Astrocyte (in vitro differentiated cells and primary cell): Measurements from ENCODE around the gene SEMA6D. TPM values are rescaled to one million over a fixed set of nuclear protein-coding genes. Genes with fewer than 3 reads are reported as not detected.

Source experiments
- DNase-seq: peaks from one replicate; pipeline ENCODE4 v3.0.0-alpha.2; 2010; ENCODE audit warnings: low read depth
- FAIRE-seq: peaks from 2 replicates; lab custom pipeline; 2011; peaks lifted over from hg19 to GRCh38; lab: Jason Lieb, UNC
- H2AFZ ChIP-seq: 2 replicates; pipeline ENCODE4 v1.6.0; 2012; ENCODE audit warnings: low read depth, low read length, inconsistent platforms
- H3K27ac ChIP-seq: 2 replicates; pipeline ENCODE4 v1.5.1; 2011; ENCODE audit warnings: low read depth, low read length, inconsistent platforms
- H3K27me3 ChIP-seq: 2 replicates; pipeline ENCODE4 v1.6.0; 2011; ENCODE audit warnings: low read length, inconsistent platforms; ENCODE audit not compliant: insufficient read depth
- H3K36me3 ChIP-seq: 2 replicates; pipeline ENCODE4 v1.5.1; 2011; ENCODE audit warnings: low read length, inconsistent platforms; ENCODE audit not compliant: insufficient read depth
- H3K4me1 ChIP-seq: 2 replicates; pipeline ENCODE4 v1.5.1; 2011; ENCODE audit warnings: low read length, inconsistent platforms; ENCODE audit not compliant: insufficient read depth
- H3K4me2 ChIP-seq: 2 replicates; pipeline ENCODE4 v1.6.0; 2012; ENCODE audit warnings: low read length, inconsistent platforms
- H3K4me3 ChIP-seq: 2 replicates; pipeline ENCODE4 v1.5.1; 2011; ENCODE audit warnings: low read depth, mild to moderate bottlenecking, low read length, inconsistent platforms; ENCODE audit not compliant: insufficient read depth
- H3K79me2 ChIP-seq: 2 replicates; pipeline ENCODE4 v1.6.0; 2012; ENCODE audit warnings: mild to moderate bottlenecking, low read length, inconsistent platforms; ENCODE audit not compliant: insufficient read depth
- H3K9ac ChIP-seq: 2 replicates; pipeline ENCODE4 v1.6.0; 2012; ENCODE audit warnings: mild to moderate bottlenecking, low read length, inconsistent platforms
- H3K9me3 ChIP-seq: 2 replicates; pipeline ENCODE4 v1.5.1; 2012; ENCODE audit warnings: low read depth, mild to moderate bottlenecking, low read length, inconsistent platforms; ENCODE audit not compliant: insufficient read depth
- H4K20me1 ChIP-seq: 2 replicates; pipeline ENCODE4 v1.6.0; 2012; ENCODE audit warnings: low read length, inconsistent platforms; ENCODE audit not compliant: insufficient read depth
- H3K27ac Mint-ChIP-seq: one replicate; pipeline ENCODE4 v1.8.0; 2021; ENCODE audit warnings: mild to moderate bottlenecking, mixed read lengths; ENCODE audit not compliant: unreplicated experiment
- H3K27me3 Mint-ChIP-seq: one replicate; pipeline ENCODE4 v1.8.0; 2021; ENCODE audit warnings: low read depth, mixed read lengths; ENCODE audit not compliant: unreplicated experiment
- H3K36me3 Mint-ChIP-seq: one replicate; pipeline ENCODE4 v1.8.0; 2021; ENCODE audit warnings: low read depth, mixed read lengths; ENCODE audit not compliant: unreplicated experiment
- H3K4me1 Mint-ChIP-seq: one replicate; pipeline ENCODE4 v1.8.0; 2021; ENCODE audit warnings: low read depth, mixed read lengths; ENCODE audit not compliant: unreplicated experiment
- H3K4me3 Mint-ChIP-seq: one replicate; pipeline ENCODE4 v1.8.0; 2021; ENCODE audit warnings: mild to moderate bottlenecking, moderate library complexity, mixed read lengths; ENCODE audit not compliant: unreplicated experiment
- H3K9me3 Mint-ChIP-seq: one replicate; pipeline ENCODE4 v1.8.0; 2021; ENCODE audit warnings: mild to moderate bottlenecking, mixed read lengths; ENCODE audit not compliant: unreplicated experiment
- CTCF ChIP-seq: IDR thresholded peaks from 2 replicates; pipeline ENCODE4 v1.5.1; 2011; ENCODE audit warnings: low read depth, mild to moderate bottlenecking, inconsistent platforms, low read length, moderate library complexity; ENCODE audit not compliant: insufficient read depth
- EZH2 ChIP-seq: IDR thresholded peaks from 2 replicates; pipeline ENCODE4 v1.6.1; 2012; ENCODE audit warnings: mild to moderate bottlenecking, low read length, inconsistent platforms; ENCODE audit not compliant: insufficient read depth
- total RNA-seq: library from RNA; stranded (reverse); gene quantifications from 2 replicates; pipeline ENCODE4 v1.2.1, GENCODE V29; 2021

SEMA6D gene
- total RNA-seq, 1 donor from 2014 or later, result 1.5 TPM

GRCh38 chr15:47718497-47719437, 1.5 kb downstream of the SEMA6D start:
- Histone ChIP-seq H3K79me2 (no peaks in the 10 kb centered on the region), H4K20me1 (no peaks in the 10 kb centered on the region), H3K36me3 (no peaks in the 10 kb centered on the region), H3K9me3 (no peaks in the 10 kb centered on the region), H3K4me1 (no peaks in the 10 kb centered on the region), H2AFZ (peak overlapping the region; percentile 90), H3K4me3 (peak overlapping the region; percentile 72), H3K9ac (peak overlapping the region; percentile 75), H3K4me2 (peak overlapping the region; percentile 96), H3K27ac (no peak overlapping the region), H3K27me3 (peaks cover 2% of the 10 kb centered on the region)
- Mint-ChIP-seq H3K4me3 (peak overlapping the region; percentile 88), H3K27ac (no peak overlapping the region), H3K4me1 (no peaks in the 10 kb centered on the region), H3K27me3 (peaks cover 50% of the 10 kb centered on the region), H3K9me3 (no peaks in the 10 kb centered on the region), H3K36me3 (no peaks in the 10 kb centered on the region)
- FAIRE-seq, result no peak
- no peak for DNase-seq
- no peak for TF ChIP-seq EZH2
- TF ChIP-seq CTCF, result no peak

GRCh38 chr15:47719730-47720129, 2.4 kb downstream of the SEMA6D start:
- Histone ChIP-seq H3K9ac (peak overlapping the region; percentile 36), H4K20me1 (no peaks in the 10 kb centered on the region), H3K27me3 (peaks cover 2% of the 10 kb centered on the region), H3K79me2 (no peaks in the 10 kb centered on the region), H3K9me3 (no peaks in the 10 kb centered on the region), H3K27ac (no peak overlapping the region), H3K4me2 (peak overlapping the region; percentile 96), H3K4me1 (no peaks in the 10 kb centered on the region), H3K36me3 (no peaks in the 10 kb centered on the region), H2AFZ (no peak overlapping the region), H3K4me3 (no peak overlapping the region)
- no peaks in the 10 kb centered on the region for H3K4me1 Mint-ChIP-seq
- FAIRE-seq (no peak), DNase-seq (no peak)
- no peaks in the 10 kb centered on the region for H3K9me3 Mint-ChIP-seq
- no peak overlapping the region for H3K27ac Mint-ChIP-seq
- H3K36me3 Mint-ChIP-seq, result no peaks in the 10 kb centered on the region
- H3K27me3 Mint-ChIP-seq, result peaks cover 50% of the 10 kb centered on the region
- TF ChIP-seq CTCF, result no peak
- TF ChIP-seq EZH2, result no peak
- H3K4me3 Mint-ChIP-seq, result no peak overlapping the region

- Histone ChIP-seq H3K27me3 (peaks cover 2% of the 10 kb centered on the region), H3K36me3 (no peaks in the 10 kb centered on the region), H3K9ac (no peak overlapping the region), H3K4me3 (no peak overlapping the region), H2AFZ (no peak overlapping the region), H3K4me2 (peak overlapping the region; percentile 96), H3K79me2 (no peaks in the 10 kb centered on the region), H3K4me1 (no peaks in the 10 kb centered on the region), H3K27ac (no peak overlapping the region), H4K20me1 (no peaks in the 10 kb centered on the region), H3K9me3 (no peaks in the 10 kb centered on the region)
- DNase-seq (peak; percentile 16), FAIRE-seq (no peak)
- no peak overlapping the region for H3K27ac Mint-ChIP-seq
- no peak for TF ChIP-seq CTCF
- H3K27me3 Mint-ChIP-seq, result peaks cover 45% of the 10 kb centered on the region
- no peak overlapping the region for H3K4me3 Mint-ChIP-seq
- H3K4me1 Mint-ChIP-seq, result no peaks in the 10 kb centered on the region
- no peaks in the 10 kb centered on the region for H3K9me3 Mint-ChIP-seq
- H3K36me3 Mint-ChIP-seq, result no peaks in the 10 kb centered on the region
Measured at GRCh38 chr15:47720555-47720954, 3.2 kb downstream of the SEMA6D start.
